ENCODE results near the gene RBP3. TPM values are rescaled to one million over a fixed set of nuclear protein-coding genes. Genes with fewer than 3 reads are reported as not detected.
A peak's percentile ranks its signal among the peaks of the same experiment; 100 is the strongest.

RBP3 gene
- total RNA-seq, 1 donor from 2014 or later = not detected

DNA sequence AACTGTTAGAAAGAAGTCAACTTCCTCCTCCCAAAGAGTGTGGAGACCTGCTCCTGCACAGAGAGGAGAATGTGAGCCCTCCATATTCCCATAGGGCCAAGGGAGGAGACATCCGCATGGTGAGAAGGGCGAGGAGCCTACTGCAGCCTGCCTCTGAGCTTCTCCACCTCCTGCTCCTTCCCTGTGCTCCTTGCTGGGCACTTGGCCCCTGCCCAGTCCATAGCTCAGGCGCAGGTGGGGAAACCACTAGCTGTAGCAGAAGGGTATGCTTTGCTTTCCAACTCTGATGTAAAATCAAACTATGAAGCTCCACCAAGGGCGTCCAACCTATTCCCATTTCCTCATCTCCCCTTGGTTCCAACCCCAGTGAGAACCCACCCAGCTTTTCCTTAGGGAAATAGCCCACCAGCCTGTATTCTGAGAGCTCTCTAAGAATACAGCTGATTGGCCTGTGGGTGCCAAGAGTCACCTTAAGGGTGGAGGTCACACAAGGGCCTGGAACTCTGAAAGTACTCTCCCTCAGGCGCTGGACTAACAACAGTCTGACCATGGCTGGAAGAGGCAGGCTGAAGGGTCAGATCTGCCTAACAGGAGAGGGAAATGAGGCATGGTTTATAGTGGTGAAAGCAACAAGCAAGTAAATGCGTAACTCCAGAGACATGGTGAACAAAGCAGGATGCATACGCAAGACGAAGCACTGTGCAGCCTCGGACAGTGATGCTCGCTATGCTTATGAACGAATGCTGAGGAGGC is 22.0 kb downstream of the RBP3 start:
- TF ChIP-seq, protein P1, sequence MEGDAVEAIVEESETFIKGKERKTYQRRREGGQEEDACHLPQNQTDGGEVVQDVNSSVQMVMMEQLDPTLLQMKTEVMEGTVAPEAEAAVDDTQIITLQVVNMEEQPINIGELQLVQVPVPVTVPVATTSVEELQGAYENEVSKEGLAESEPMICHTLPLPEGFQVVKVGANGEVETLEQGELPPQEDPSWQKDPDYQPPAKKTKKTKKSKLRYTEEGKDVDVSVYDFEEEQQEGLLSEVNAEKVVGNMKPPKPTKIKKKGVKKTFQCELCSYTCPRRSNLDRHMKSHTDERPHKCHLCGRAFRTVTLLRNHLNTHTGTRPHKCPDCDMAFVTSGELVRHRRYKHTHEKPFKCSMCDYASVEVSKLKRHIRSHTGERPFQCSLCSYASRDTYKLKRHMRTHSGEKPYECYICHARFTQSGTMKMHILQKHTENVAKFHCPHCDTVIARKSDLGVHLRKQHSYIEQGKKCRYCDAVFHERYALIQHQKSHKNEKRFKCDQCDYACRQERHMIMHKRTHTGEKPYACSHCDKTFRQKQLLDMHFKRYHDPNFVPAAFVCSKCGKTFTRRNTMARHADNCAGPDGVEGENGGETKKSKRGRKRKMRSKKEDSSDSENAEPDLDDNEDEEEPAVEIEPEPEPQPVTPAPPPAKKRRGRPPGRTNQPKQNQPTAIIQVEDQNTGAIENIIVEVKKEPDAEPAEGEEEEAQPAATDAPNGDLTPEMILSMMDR (IDR thresholded peaks at IDR 0.05; ENCODE audit: partially characterized antibody, unreplicated experiment) = no peak
- H3K9me3 Mint-ChIP-seq (ENCODE audit: unreplicated experiment) = peaks cover 4% of the 10 kb centered on the region
- H3K4me1 Mint-ChIP-seq (ENCODE audit: low read depth, unreplicated experiment) = peaks cover 6% of the 10 kb centered on the region
- H3K36me3 Mint-ChIP-seq (ENCODE audit: unreplicated experiment) = no peaks in the 10 kb centered on the region
- no peak for DNase-seq
- H3K4me3 Mint-ChIP-seq (ENCODE audit: unreplicated experiment) = no peak overlapping the region
- H3K27me3 Mint-ChIP-seq (ENCODE audit: unreplicated experiment) = peaks cover 6% of the 10 kb centered on the region
- peak overlapping the region; percentile 4 for H3K27ac Mint-ChIP-seq (ENCODE audit: unreplicated experiment)

DNA sequence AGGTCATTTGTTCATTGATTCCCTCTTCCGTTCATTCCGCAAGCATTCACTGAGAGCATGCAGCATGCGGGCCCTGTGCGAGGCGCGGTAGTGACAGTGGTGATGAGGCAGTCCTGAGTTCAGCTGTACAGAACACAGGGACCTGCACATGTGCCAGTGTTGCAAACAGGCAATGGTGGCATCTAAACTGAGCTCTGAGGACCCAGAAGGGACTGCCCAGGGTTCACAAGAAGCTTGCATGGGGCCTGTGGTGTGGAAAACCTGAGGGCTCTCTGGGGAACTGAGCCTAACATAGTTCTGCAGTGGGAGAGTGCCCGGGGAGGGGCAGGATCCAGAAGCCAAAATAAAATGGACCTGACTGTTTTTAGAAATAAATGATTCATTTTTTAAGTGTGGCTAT is 22.7 kb downstream of the RBP3 start:
- H3K4me1 Mint-ChIP-seq (ENCODE audit: low read depth, unreplicated experiment) = peaks cover 8% of the 10 kb centered on the region

DNA sequence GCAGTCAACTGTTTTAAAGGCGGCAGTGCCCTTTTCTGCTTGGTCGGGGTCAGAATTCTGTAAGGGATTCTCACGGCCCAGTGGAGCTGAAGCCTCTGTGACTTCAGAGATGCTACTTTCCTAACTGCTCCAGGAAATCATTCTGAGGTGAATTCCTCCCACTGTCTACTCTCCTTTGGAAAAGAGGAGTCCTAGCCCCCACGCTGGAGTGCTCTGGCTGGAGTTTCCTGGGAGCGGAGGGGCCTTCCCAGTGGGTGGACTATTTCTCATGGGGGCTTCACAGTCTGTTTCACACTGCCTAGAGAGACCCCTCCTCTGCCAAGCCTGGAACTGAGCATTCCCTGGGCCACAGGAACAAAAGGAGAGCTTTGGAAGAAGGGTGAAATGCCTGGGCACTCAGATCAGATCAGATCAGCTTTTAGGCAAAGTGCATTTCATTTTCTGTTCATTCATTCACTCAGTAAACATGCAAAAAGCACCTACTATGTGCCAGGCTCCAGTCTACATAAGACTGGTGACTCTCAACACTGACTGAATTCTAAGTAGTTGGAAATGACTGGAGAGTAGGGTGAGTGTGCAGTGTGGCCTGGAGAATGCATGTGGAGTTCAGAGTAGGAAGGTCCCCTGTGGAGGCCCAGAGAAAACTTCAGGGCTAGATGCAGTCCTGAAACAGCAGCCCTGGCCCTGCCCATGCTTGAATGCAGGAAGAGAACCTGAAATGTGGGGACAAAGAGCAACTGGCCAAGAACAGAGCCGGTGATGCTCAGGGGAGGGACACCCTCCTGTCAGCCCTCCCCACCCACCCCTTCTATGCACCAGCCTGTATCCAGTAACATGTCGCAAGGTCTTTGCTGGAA is 23.7 kb downstream of the RBP3 start:
- Mint-ChIP-seq H3K4me1 (ENCODE audit: low read depth, unreplicated experiment) (peaks cover 15% of the 10 kb centered on the region), H3K27ac (ENCODE audit: unreplicated experiment) (no peak overlapping the region), H3K27me3 (ENCODE audit: unreplicated experiment) (peaks cover 6% of the 10 kb centered on the region), H3K36me3 (ENCODE audit: unreplicated experiment) (no peaks in the 10 kb centered on the region), H3K9me3 (ENCODE audit: unreplicated experiment) (peaks cover 6% of the 10 kb centered on the region), H3K4me3 (ENCODE audit: unreplicated experiment) (no peak overlapping the region)
- TF ChIP-seq, protein P1 (IDR thresholded peaks at IDR 0.05; ENCODE audit: partially characterized antibody, unreplicated experiment) = no peak
- no peak for DNase-seq

More for the DNA sequence above, 22.7 kb downstream of the RBP3 start:
- Mint-ChIP-seq H3K27ac (ENCODE audit: unreplicated experiment) (no peak overlapping the region), H3K27me3 (ENCODE audit: unreplicated experiment) (peaks cover 6% of the 10 kb centered on the region), H3K9me3 (ENCODE audit: unreplicated experiment) (peaks cover 4% of the 10 kb centered on the region), H3K4me3 (ENCODE audit: unreplicated experiment) (no peak overlapping the region), H3K36me3 (ENCODE audit: unreplicated experiment) (no peaks in the 10 kb centered on the region)
- TF ChIP-seq, protein P1 (IDR thresholded peaks at IDR 0.05; ENCODE audit: partially characterized antibody, unreplicated experiment) = no peak
- DNase-seq = no peak

DNA sequence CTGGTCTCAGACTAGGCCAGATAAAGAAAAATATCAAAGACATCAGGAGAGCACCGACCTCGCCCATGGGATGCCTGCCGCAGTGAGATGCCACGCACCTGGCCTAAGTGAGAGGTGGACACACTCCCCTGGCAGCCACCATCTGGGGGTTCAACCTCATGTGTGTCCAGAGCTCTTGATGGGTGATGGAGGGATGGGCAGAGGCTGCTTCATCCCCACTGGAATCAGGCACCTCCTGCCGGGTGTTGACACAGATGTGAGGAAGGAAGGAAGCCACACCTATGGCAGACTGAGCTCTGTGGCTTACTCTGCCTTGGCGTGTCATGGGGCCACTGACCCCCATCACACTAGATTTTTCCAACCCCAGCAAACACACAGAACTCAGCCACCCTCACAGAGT is 24.6 kb downstream of the RBP3 start:
- Mint-ChIP-seq H3K36me3 (ENCODE audit: unreplicated experiment) (no peaks in the 10 kb centered on the region), H3K4me1 (ENCODE audit: low read depth, unreplicated experiment) (peaks cover 24% of the 10 kb centered on the region), H3K27ac (ENCODE audit: unreplicated experiment) (no peak overlapping the region)

More for the DNA sequence above, 24.6 kb downstream of the RBP3 start:
- TF ChIP-seq, protein P1 (IDR thresholded peaks at IDR 0.05; ENCODE audit: partially characterized antibody, unreplicated experiment) = no peak
- H3K9me3 Mint-ChIP-seq (ENCODE audit: unreplicated experiment) = peaks cover 11% of the 10 kb centered on the region
- peaks cover 11% of the 10 kb centered on the region for H3K27me3 Mint-ChIP-seq (ENCODE audit: unreplicated experiment)
- no peak for DNase-seq
- no peak overlapping the region for H3K4me3 Mint-ChIP-seq (ENCODE audit: unreplicated experiment)

Measured in glutamatergic neuron (in vitro differentiated cells).